Fibroblast of pulmonary artery (primary cell): ENCODE results near the gene KSR2.

ENCODE experiments used
- DNase-seq: peaks from one replicate; pipeline ENCODE4 v3.0.0-alpha.2; 2010; ENCODE audit warnings: low read depth
- H3K4me3 ChIP-seq: replicated peaks from 2 replicates; pipeline ENCODE4 v1.5.1; 2011; ENCODE audit warnings: low read depth, mild to moderate bottlenecking, control low read depth, low read length, moderate library complexity
- CTCF ChIP-seq: IDR thresholded peaks from 2 replicates; pipeline ENCODE4 v1.5.1; 2011; ENCODE audit warnings: mild to moderate bottlenecking, control low read depth, low read length, inconsistent platforms; ENCODE audit errors: missing control alignments

KSR2 gene

GRCh38 chr12:117452112-117452511, 516.7 kb downstream of the KSR2 start:
- H3K4me3 ChIP-seq: no peak overlapping the region
- no peak for DNase-seq
- TF ChIP-seq CTCF: no peak

- no peak for DNase-seq
- no peak overlapping the region for H3K4me3 ChIP-seq
- TF ChIP-seq CTCF: no peak
Measured at GRCh38 chr12:117450209-117450608, 518.6 kb downstream of the KSR2 start.

- TF ChIP-seq CTCF: no peak
- DNase-seq: no peak
Measured at GRCh38 chr12:117447665-117448366, 521.0 kb downstream of the KSR2 start.

GRCh38 chr12:117444781-117445180, 524.0 kb downstream of the KSR2 start:
- no peak overlapping the region for H3K4me3 ChIP-seq
- TF ChIP-seq CTCF: no peak
- DNase-seq: no peak

More at GRCh38 chr12:117447665-117448366, 521.0 kb downstream of the KSR2 start:
- H3K4me3 ChIP-seq: no peak overlapping the region

GRCh38 chr12:117441751-117442150, 527.0 kb downstream of the KSR2 start:
- DNase-seq: no peak
- no peak overlapping the region for H3K4me3 ChIP-seq
- no peak for TF ChIP-seq CTCF

- no peak for TF ChIP-seq CTCF
- no peak overlapping the region for H3K4me3 ChIP-seq
- DNase-seq: no peak
Measured at GRCh38 chr12:117440384-117440783, 528.4 kb downstream of the KSR2 start.

- no peak for TF ChIP-seq CTCF
- H3K4me3 ChIP-seq: no peak overlapping the region
- no peak for DNase-seq
Measured at GRCh38 chr12:117439531-117440001, 529.2 kb downstream of the KSR2 start.
